NB4 (cell line): ENCODE results near the gene PAM.
"Not testable (repeated sequence)": the region's sequence is repeated elsewhere in the genome, so short reads cannot be mapped to it uniquely, and the experiment has no call there.

ENCODE experiments used
- DNase-seq: peaks from one replicate; pipeline ENCODE4 v3.0.0; 2010; ENCODE audit warnings: low read depth
- H3K4me3 ChIP-seq: one replicate; pipeline ENCODE4 v1.5.1; 2011; ENCODE audit warnings: mild to moderate bottlenecking, low read depth, low read length, moderate library complexity
- MYC ChIP-seq: IDR thresholded peaks from 2 replicates; pipeline ENCODE4 v1.6.1; 2011; ENCODE audit warnings: low read depth, low read length
- POLR2A ChIP-seq: IDR thresholded peaks from 2 replicates; pipeline ENCODE4 v1.6.1; 2011; ENCODE audit warnings: mild to moderate bottlenecking; ENCODE audit not compliant: insufficient read length; ENCODE audit errors: extremely low read depth
- TF ChIP-seq, protein P1 (sequence below): IDR thresholded peaks from 2 replicates; pipeline ENCODE4 v1.6.1; 2011; ENCODE audit warnings: low read depth, low read length
- TF ChIP-seq, protein P2 (sequence below): IDR thresholded peaks from one replicate; pipeline ENCODE4 v1.5.1; 2012; ENCODE audit warnings: low read depth, low read length

The PAM gene

DNA sequence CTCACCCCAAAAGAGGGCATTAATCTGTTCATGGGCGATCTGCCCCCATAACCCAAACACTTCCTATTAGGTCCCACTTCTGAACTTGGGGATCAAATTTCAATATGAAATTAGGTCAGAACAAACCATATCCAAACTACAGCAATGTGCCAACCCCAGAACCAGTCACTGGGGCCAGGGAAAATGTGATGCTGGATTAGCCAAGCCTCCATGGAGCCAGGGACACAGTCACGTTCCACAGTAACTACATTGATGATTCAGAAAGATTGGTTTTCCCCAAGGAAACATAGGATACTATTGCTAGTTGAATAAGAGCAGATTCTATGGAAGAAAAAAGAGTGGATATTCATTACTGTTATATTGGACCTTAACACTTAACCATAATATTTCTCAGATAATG lies 280.6 kb downstream of the PAM start:
- no peak overlapping the region for H3K4me3 ChIP-seq
- TF ChIP-seq, protein P1, sequence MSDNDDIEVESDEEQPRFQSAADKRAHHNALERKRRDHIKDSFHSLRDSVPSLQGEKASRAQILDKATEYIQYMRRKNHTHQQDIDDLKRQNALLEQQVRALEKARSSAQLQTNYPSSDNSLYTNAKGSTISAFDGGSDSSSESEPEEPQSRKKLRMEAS = no peak
- no peak for TF ChIP-seq MYC
- no peak for TF ChIP-seq POLR2A
- TF ChIP-seq, protein P2, sequence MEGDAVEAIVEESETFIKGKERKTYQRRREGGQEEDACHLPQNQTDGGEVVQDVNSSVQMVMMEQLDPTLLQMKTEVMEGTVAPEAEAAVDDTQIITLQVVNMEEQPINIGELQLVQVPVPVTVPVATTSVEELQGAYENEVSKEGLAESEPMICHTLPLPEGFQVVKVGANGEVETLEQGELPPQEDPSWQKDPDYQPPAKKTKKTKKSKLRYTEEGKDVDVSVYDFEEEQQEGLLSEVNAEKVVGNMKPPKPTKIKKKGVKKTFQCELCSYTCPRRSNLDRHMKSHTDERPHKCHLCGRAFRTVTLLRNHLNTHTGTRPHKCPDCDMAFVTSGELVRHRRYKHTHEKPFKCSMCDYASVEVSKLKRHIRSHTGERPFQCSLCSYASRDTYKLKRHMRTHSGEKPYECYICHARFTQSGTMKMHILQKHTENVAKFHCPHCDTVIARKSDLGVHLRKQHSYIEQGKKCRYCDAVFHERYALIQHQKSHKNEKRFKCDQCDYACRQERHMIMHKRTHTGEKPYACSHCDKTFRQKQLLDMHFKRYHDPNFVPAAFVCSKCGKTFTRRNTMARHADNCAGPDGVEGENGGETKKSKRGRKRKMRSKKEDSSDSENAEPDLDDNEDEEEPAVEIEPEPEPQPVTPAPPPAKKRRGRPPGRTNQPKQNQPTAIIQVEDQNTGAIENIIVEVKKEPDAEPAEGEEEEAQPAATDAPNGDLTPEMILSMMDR = no peak
- no peak for DNase-seq

DNA sequence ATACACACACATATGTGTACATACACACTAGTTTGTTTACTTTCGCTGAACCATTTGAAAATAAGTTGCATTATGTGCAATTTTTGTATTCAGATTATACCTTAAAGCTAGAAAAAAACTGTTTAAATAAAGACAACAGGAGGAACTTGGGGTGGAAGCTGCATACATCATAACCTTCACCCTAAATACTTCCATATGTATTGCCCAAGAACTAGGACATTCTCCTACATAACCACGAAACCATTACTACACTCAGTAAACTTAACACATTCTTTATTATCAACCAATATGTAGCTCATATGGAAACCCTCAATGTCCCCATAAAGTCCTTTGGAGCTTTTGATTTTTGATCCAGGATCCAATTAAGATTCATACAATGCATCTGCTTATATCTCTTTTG lies 281.5 kb downstream of the PAM start:
- DNase-seq = no peak
- no peak overlapping the region for H3K4me3 ChIP-seq
- TF ChIP-seq MYC = no peak
- no peak for TF ChIP-seq POLR2A
- TF ChIP-seq, protein P1 = no peak
- TF ChIP-seq, protein P2 = no peak

DNA sequence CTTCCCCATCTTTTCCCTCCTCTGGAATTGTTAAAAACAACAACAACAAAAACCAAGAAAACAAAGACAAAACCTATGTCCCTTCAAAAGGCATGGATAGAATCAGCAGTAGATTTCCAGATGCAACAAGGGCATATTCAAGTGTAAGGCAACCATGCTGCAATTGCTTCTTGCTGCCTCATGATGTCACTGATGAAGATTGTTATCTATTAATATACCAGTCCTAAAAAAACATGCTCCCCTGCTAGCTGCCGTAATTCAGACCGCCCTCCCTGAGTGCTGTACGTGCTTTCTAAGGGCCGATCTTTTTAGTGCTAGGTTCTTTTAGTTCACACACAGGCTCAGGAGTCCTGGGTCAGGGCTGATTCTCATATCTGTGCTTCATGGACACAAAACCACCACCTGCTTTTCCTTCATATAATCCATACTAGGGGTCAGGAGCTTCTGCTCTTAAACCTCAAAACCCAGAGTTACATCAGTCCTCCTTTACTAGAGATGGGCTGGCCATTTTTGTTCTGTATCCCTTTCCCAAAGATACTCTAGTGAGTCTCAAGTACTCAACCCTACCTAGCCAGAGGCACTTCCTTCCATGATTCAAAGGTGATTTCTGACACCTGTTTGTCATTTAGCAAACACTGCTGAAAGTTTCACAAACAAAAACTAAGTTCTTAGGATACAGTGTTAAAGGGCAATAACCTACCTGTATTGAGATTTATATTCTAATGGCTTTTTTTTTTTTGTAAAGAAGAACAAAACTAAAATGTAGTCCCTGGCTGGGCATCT lies 282.8 kb downstream of the PAM start:
- DNase-seq = no peak
- TF ChIP-seq MYC (no peak), POLR2A (no peak)
- TF ChIP-seq, protein P1 = no peak
- TF ChIP-seq, protein P2 = no peak

DNA sequence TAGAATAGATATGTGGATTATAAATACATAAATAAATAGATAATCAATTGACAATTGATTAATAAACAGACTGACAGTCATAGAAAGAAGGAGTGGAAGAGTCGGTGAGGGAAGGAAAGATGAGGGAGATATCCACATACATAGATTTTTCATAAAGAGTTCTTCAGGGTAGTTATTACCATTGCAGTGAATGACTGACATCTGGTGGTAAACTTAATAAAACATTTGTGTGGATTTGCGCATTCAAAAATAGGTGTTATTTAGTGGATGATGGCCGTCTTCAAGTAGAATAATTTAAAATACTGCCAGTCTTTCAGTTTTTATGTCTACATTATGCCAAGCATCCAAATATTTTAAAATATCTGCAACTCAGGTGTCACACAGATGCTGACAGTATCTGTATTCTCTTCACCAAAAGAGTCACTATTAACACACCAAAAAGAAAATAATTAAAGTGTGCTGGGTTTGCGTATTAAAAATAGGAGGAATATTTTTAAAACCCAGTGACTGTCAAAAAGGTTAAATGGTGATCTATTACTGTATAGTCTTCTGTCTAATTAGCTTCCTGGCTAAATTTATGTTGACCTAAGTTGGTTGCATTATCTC lies 286.1 kb downstream of the PAM start:
- TF ChIP-seq, protein P1 = no peak
- TF ChIP-seq, protein P2 = no peak
- TF ChIP-seq POLR2A = no peak
- TF ChIP-seq MYC = no peak
- peak; percentile 40 for DNase-seq
- no peak overlapping the region for H3K4me3 ChIP-seq

More for the DNA sequence above, 282.8 kb downstream of the PAM start:
- no peak overlapping the region for H3K4me3 ChIP-seq

DNA sequence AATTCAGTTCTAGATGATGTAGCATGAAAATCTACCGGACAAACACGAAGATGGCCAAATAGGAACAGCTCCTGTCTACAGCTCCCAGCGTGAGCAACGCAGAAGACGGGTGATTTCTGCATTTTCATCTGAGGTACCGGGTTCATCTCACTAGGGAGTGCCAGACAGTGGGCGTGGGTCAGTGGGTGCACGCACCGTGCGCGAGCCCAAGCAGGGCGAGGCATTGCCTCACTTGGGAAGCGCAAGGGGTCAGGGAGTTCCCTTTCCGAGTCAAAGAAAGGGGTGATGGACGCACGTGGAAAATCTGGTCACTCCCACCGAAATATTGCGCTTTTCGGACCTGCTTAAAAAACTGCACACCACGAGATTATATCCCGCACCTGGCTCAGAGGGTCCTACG lies 291.6 kb downstream of the PAM start:
- not testable (repeated sequence) for DNase-seq, H3K4me3 ChIP-seq

DNA sequence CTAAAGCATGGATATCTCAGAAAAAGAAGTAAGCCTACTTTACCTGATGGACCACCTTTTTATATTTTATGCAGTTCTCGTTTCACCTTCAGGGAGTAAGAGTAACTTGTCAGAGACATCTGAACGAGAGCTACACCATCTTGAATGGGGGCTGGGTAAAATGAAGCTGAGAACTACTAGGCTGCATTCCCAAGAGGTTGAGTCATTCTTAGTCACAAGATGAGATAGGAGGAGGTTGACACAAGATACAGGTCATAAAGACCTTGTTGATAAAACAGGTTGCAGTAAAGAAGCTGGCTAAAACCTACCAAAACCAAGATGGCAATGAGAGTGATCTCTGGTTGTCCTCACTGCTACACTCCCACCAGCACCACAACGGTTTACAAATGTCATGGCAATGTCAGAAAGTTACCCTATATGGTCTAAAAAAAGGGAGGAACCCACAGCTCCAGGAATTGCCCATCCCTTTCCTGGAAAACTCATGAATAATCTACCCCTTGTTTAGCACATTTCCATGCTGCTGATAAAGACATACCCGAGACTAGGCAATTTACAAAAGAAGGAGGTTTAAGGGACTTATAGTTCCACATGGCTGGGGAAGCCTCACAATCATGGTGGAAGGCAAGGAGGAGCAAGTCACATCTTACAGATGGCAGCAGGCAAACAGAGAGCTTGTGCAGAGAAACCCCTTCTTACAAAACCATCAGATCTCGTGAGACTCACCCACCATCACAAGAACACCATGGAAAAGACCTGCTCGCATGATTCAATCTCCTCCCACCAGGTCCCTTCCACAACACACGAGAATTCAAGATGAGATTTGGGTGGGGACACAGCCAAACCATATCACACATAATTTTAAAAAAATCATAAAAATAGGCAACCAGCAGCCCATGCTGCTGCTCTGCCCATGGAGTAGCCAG lies 302.4 kb downstream of the PAM start:
- TF ChIP-seq, protein P2 = no peak
- H3K4me3 ChIP-seq = no peak overlapping the region
- no peak for DNase-seq
